Endothelial cell (in vitro differentiated cells): ENCODE data around the gene IQCE. TPM values are rescaled to one million over a fixed set of nuclear protein-coding genes. Genes with fewer than 3 reads are reported as not detected.

Experiments used
- DNase-seq: peaks from one replicate; pipeline ENCODE4 v3.0.0; 2021; ENCODE audit warnings: low spot score
- H3K27ac Mint-ChIP-seq: one replicate; pipeline ENCODE4 v1.8.0; 2021; ENCODE audit warnings: mixed read lengths, inconsistent platforms; ENCODE audit not compliant: unreplicated experiment
- H3K27me3 Mint-ChIP-seq: one replicate; pipeline ENCODE4 v1.8.0; 2021; ENCODE audit warnings: mild to moderate bottlenecking, moderate library complexity, mixed read lengths, inconsistent platforms; ENCODE audit not compliant: unreplicated experiment
- H3K36me3 Mint-ChIP-seq: one replicate; pipeline ENCODE4 v1.8.0; 2021; ENCODE audit warnings: mild to moderate bottlenecking, low read depth, mixed read lengths, inconsistent platforms; ENCODE audit not compliant: unreplicated experiment
- H3K4me1 Mint-ChIP-seq: one replicate; pipeline ENCODE4 v1.8.0; 2021; ENCODE audit warnings: mild to moderate bottlenecking, mixed read lengths, inconsistent platforms; ENCODE audit not compliant: unreplicated experiment
- H3K4me3 Mint-ChIP-seq: one replicate; pipeline ENCODE4 v1.8.0; 2021; ENCODE audit warnings: mild to moderate bottlenecking, mixed read lengths, inconsistent platforms; ENCODE audit not compliant: unreplicated experiment
- H3K9me3 Mint-ChIP-seq: one replicate; pipeline ENCODE4 v1.8.0; 2021; ENCODE audit warnings: mixed read lengths, inconsistent platforms; ENCODE audit not compliant: unreplicated experiment
- total RNA-seq: library from RNA; stranded (reverse); fragmentation: NEBNext Ultra II Directional; extraction: Animal tissue kit (Norgen Biotek cat#: 25700); gene quantifications from one replicate; pipeline ENCODE4 v1.2.1, GENCODE V29; 2021; ENCODE audit not compliant: unreplicated experiment
- TF ChIP-seq, protein P1 (sequence below): fragments of 200-600 bp; sonication (generic); IDR thresholded peaks from one replicate; pipeline ENCODE4 v1.5.0; 2021; ENCODE audit warnings: antibody characterized with exemption; ENCODE audit not compliant: unreplicated experiment

Gene IQCE
- total RNA-seq, 1 donor from 2014 or later = 9.6 TPM

DNA sequence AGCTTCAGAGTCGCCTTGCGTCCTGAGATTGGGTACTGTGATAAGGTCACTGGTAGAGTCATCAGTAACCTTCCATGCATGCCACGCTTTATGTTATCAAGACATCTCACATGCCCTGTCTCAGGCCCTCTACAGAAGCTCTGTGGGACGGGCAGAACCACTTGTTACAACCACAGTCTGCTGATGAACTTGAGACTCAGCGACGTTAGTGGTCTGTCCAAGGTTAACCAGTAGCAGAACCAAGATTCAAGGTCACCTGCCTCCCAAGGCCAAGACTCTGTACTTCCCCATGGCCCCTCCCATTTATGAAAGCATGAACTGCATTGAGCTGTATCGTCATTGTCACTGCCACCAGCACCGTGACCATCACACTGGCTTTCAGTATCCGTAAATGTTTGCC lies 15.0 kb downstream of the IQCE start:
- Mint-ChIP-seq H3K27me3 (peaks cover 2% of the 10 kb centered on the region), H3K36me3 (peaks cover 6% of the 10 kb centered on the region)

DNA sequence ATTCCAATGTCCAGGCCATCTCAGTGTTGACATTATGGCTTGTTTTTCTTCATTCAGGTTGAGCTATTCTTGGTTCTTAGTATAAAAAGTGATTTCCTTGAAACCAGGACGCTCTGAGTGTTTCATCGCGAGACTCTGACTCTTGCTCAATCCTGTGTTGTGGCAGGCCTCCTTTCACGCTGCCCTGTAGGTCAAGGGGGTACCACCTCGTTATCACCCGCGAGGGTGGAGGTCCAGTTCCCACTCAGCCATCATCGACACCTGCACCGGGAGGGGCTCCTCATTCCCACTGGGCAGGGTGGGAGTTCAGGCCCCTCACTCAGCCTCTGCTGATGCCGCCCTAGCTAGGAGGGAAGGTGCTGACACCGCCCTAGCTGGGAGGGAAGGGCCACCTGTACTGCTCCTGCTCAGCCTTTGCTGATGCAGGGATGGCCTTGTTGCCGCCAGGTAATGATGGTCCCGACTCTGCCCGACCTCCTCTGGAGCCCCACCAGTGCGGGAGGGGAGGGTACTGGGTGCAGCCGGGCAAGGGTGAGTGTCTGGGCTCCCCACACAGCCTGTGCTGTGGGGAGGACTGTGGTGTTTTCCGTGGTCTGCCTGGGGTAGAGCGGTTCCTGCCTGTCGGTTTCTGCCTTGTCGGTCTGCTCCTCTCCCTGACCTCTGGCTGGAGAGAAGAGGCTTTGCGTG lies 16.4 kb downstream of the IQCE start:
- peaks cover 4% of the 10 kb centered on the region for H3K27me3 Mint-ChIP-seq
- H3K4me3 Mint-ChIP-seq = no peak overlapping the region
- H3K4me1 Mint-ChIP-seq = no peaks in the 10 kb centered on the region
- DNase-seq = no peak
- TF ChIP-seq, protein P1, sequence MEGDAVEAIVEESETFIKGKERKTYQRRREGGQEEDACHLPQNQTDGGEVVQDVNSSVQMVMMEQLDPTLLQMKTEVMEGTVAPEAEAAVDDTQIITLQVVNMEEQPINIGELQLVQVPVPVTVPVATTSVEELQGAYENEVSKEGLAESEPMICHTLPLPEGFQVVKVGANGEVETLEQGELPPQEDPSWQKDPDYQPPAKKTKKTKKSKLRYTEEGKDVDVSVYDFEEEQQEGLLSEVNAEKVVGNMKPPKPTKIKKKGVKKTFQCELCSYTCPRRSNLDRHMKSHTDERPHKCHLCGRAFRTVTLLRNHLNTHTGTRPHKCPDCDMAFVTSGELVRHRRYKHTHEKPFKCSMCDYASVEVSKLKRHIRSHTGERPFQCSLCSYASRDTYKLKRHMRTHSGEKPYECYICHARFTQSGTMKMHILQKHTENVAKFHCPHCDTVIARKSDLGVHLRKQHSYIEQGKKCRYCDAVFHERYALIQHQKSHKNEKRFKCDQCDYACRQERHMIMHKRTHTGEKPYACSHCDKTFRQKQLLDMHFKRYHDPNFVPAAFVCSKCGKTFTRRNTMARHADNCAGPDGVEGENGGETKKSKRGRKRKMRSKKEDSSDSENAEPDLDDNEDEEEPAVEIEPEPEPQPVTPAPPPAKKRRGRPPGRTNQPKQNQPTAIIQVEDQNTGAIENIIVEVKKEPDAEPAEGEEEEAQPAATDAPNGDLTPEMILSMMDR = no peak
- H3K9me3 Mint-ChIP-seq = no peaks in the 10 kb centered on the region
- peaks cover 8% of the 10 kb centered on the region for H3K36me3 Mint-ChIP-seq
- H3K27ac Mint-ChIP-seq = no peak overlapping the region

More for the DNA sequence above, 15.0 kb downstream of the IQCE start:
- DNase-seq = no peak
- no peak overlapping the region for H3K27ac Mint-ChIP-seq
- TF ChIP-seq, protein P1 = no peak
- H3K4me1 Mint-ChIP-seq = no peaks in the 10 kb centered on the region
- no peaks in the 10 kb centered on the region for H3K9me3 Mint-ChIP-seq
- no peak overlapping the region for H3K4me3 Mint-ChIP-seq

DNA sequence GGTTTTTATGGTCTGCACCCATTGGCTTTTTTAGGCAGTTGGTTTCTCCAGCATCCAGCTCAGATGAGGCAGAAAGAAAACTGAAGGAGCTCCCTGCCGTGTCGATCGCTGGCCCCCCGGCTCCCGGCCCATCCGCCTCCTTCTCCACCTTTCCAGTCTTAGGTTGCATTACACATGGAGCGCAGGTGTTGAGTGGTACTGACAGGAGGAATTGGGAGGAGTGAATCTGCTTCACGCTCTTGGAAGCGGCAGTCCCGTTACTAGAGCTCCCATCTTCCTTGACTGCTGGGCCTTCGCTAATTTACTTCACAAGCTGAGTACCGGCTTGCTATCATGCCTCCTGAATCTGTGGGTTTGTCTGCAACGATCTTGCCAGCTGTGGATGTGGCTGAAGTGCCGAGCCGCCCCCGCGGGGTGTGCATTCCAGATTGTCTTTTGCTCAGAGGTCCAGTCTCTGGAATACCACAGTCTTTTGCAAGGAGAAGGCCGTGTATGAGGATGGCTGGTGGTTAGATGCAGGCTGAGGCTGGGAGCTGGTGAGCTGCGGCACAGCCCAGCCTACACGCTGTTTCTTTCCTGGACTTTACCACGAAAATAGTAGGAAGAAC lies 17.1 kb downstream of the IQCE start:
- Mint-ChIP-seq H3K4me1 (no peaks in the 10 kb centered on the region), H3K36me3 (peaks cover 8% of the 10 kb centered on the region), H3K9me3 (no peaks in the 10 kb centered on the region), H3K27ac (no peak overlapping the region), H3K4me3 (no peak overlapping the region), H3K27me3 (peaks cover 4% of the 10 kb centered on the region)
- TF ChIP-seq, protein P1 = no peak
- DNase-seq = no peak

DNA sequence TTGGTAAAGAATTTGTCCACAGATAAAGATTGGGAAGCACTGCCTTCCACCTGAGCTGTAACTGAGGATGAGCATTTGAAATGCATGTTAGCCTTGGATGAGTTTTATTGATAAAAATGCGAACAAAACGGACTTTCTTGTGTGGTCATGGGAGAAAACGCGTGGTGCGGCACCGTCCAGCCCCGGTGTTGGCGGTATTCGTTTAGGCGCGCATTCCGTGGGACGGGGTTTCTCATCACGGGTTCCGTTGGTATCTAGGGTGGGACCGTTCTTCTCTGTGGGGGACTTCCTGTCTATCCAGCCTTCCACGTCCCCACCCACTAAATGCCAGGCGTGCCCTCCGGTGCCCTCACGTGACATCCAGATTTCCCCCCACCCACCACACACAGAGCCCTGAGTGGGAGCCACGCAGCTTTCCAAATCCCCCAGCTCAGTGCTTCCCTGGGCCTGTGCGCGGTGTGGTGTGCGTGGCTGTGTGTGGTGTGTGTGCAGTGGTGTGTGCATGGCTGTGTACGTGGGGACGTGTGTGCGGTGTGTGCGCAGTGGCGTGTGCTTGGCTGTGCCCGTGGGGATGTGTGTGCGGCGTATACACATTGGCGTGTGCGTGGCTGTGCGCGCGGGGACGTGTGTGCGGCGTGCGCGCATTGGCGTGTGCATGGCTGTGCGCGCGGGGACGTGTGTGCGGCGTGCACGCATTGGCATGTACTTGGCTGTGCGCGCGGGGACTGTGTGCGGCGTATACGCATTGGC lies 18.1 kb downstream of the IQCE start:
- TF ChIP-seq, protein P1 = no peak

More for the DNA sequence above, 18.1 kb downstream of the IQCE start:
- Mint-ChIP-seq H3K4me3 (peak overlapping the region; percentile 33), H3K9me3 (no peaks in the 10 kb centered on the region), H3K27me3 (peaks cover 4% of the 10 kb centered on the region), H3K36me3 (peaks cover 8% of the 10 kb centered on the region), H3K4me1 (no peaks in the 10 kb centered on the region), H3K27ac (peak overlapping the region; percentile 57)
- no peak for DNase-seq
